Naive thymus-derived CD8-positive, alpha-beta T cell (primary cell): Measurements from ENCODE around the gene LRRC46. TPM values are rescaled to one million over a fixed set of nuclear protein-coding genes. Genes with fewer than 3 reads are reported as not detected.

ENCODE experiments used
- ATAC-seq, 2 donors: fragments of 150-1000 bp; cut with Tn5 transposase in 1 of 2; sonication (Bioruptor Pico), chemical (Tn5 transposase) in 1 of 2; 1 replicate in 1 of 2; 2 replicates in 1 of 2; pipeline ENCODE4 v1.10.0; 2021; ENCODE audit warnings: mild to moderate bottlenecking in 2 of 2, moderate library complexity in 2 of 2
- POLR2A ChIA-PET: fragments of 350-600 bp; sonication (Branson Sonifier 250); formaldehyde crosslinking; loops from one replicate; lab custom pipeline; 2021; ENCODE audit warnings: antibody characterized with exemption; lab: Charles Lee
- DNase-seq, 10 donors: peaks; one replicate each; pipeline versions ENCODE4 v3.0.0 to v3.0.0-alpha.2; 2020 to 2022
- H3K27ac Mint-ChIP-seq, 10 donors: one replicate each; pipeline ENCODE4 v1.8.0; 2020 to 2022; ENCODE audit warnings: mild to moderate bottlenecking in 10 of 10, mixed read lengths in 10 of 10, moderate library complexity in 4 of 10, inconsistent platforms in 1 of 10
- H3K27me3 Mint-ChIP-seq, 5 donors: one replicate each; pipeline ENCODE4 v1.8.0; 2021 to 2022; ENCODE audit warnings: mixed read lengths in 5 of 5
- H3K36me3 Mint-ChIP-seq, 3 donors: one replicate each; pipeline ENCODE4 v1.8.0; 2020 to 2022; ENCODE audit warnings: mixed read lengths in 3 of 3, mild to moderate bottlenecking in 2 of 3, inconsistent platforms in 1 of 3
- H3K4me1 Mint-ChIP-seq, 4 donors: one replicate each; pipeline ENCODE4 v1.8.0; 2021 to 2022; ENCODE audit warnings: mixed read lengths in 4 of 4
- H3K4me3 Mint-ChIP-seq, 10 donors: one replicate each; pipeline ENCODE4 v1.8.0; 2020 to 2022; ENCODE audit warnings: mild to moderate bottlenecking in 10 of 10, mixed read lengths in 10 of 10, moderate library complexity in 6 of 10, inconsistent platforms in 1 of 10
- H3K9me3 Mint-ChIP-seq, 9 donors: one replicate each; pipeline ENCODE4 v1.8.0; 2020 to 2022; ENCODE audit warnings: mixed read lengths in 9 of 9, mild to moderate bottlenecking in 3 of 9, inconsistent platforms in 1 of 9, moderate library complexity in 1 of 9
- polyA plus RNA-seq, 3 donors: library from polyadenylated mRNA; unstranded; fragments of 300-500 nt; fragmentation: Illumina TruSeq; gene quantifications; one replicate each; pipeline ENCODE4 v1.2.3, GENCODE V29; 2021
- total RNA-seq, 8 experiments: library from RNA in 2 of 8; stranded (reverse) in 2 of 8; gene quantifications; one replicate each; pipeline ENCODE4 v1.2.3 and lab custom pipeline; 2021 to 2026

Gene LRRC46
- total and polyA plus RNA-seq, 5 experiments from 2014 or later: 0.29 to 0.85 (median 0.48) TPM

- no peaks in the 10 kb centered on the region for H3K9me3 Mint-ChIP-seq
- no peak for ATAC-seq
- peaks cover 0 to 79% (median 13%) of the 10 kb centered on the region in 3 donors for H3K36me3 Mint-ChIP-seq
- POLR2A ChIA-PET: no interaction called here
- no peaks in the 10 kb centered on the region for H3K27me3 Mint-ChIP-seq
- peak overlapping the region in 6 of 10 donors; percentile 24 to 86 (median 50) for H3K27ac Mint-ChIP-seq
- H3K4me1 Mint-ChIP-seq: peaks cover 3 to 7% (median 5%) of the 10 kb centered on the region in 4 donors
- H3K4me3 Mint-ChIP-seq: no peak overlapping the region
- DNase-seq: peak in 1 of 10 donors; percentile 4
Measured at GRCh38 chr17:47811709-47812108, 19.8 kb upstream of the LRRC46 start.

- Mint-ChIP-seq H3K9me3 (no peaks in the 10 kb centered on the region), H3K27me3 (no peaks in the 10 kb centered on the region), H3K4me3 (no peak overlapping the region), H3K27ac (peak overlapping the region in 6 of 10 donors; percentile 8 to 82 (median 51)), H3K4me1 (peaks cover 3 to 7% (median 5%) of the 10 kb centered on the region in 4 donors), H3K36me3 (peaks cover 0 to 79% (median 13%) of the 10 kb centered on the region in 3 donors)
- peak in 1 of 10 donors; percentile 57 for DNase-seq
- no peak for ATAC-seq
- POLR2A ChIA-PET: no interaction called here
Measured at GRCh38 chr17:47812146-47812920, 19.1 kb upstream of the LRRC46 start.

- Mint-ChIP-seq H3K9me3 (no peaks in the 10 kb centered on the region), H3K4me1 (peaks cover 3 to 8% (median 6%) of the 10 kb centered on the region in 4 donors), H3K27me3 (no peaks in the 10 kb centered on the region), H3K27ac (peak overlapping the region in 2 of 10 donors; percentile 67 to 82), H3K36me3 (peaks cover 0 to 80% (median 16%) of the 10 kb centered on the region in 3 donors), H3K4me3 (no peak overlapping the region)
- POLR2A ChIA-PET: no interaction called here
- DNase-seq: no peak
- no peak for ATAC-seq
Measured at GRCh38 chr17:47813077-47813476, 18.4 kb upstream of the LRRC46 start.

- Mint-ChIP-seq H3K36me3 (peaks cover 0 to 78% (median 14%) of the 10 kb centered on the region in 3 donors), H3K4me1 (peaks cover 3 to 8% (median 6%) of the 10 kb centered on the region in 4 donors), H3K4me3 (no peak overlapping the region), H3K27me3 (no peaks in the 10 kb centered on the region), H3K9me3 (no peaks in the 10 kb centered on the region), H3K27ac (peak overlapping the region in 1 of 10 donors; percentile 55)
- no peak for ATAC-seq
- peak in 1 of 10 donors; percentile 19 for DNase-seq
- POLR2A ChIA-PET: no interaction called here
Measured at GRCh38 chr17:47813512-47814031, 17.9 kb upstream of the LRRC46 start.

- Mint-ChIP-seq H3K27me3 (no peaks in the 10 kb centered on the region), H3K4me1 (peaks cover 7 to 10% (median 9%) of the 10 kb centered on the region in 4 donors), H3K36me3 (peaks cover 0 to 66% (median 14%) of the 10 kb centered on the region in 3 donors), H3K4me3 (no peak overlapping the region), H3K9me3 (no peaks in the 10 kb centered on the region), H3K27ac (peak overlapping the region in 1 of 10 donors; percentile 3)
- DNase-seq (peak in 1 of 10 donors; percentile 35), ATAC-seq (no peak)
- POLR2A ChIA-PET: no interaction called here
Measured at GRCh38 chr17:47815106-47815918, 16.2 kb upstream of the LRRC46 start.

- peaks cover 13 to 19% (median 17%) of the 10 kb centered on the region in 4 donors for H3K4me1 Mint-ChIP-seq
- POLR2A ChIA-PET: no interaction called here
- peaks cover 0 to 57% (median 13%) of the 10 kb centered on the region in 3 donors for H3K36me3 Mint-ChIP-seq
Measured at GRCh38 chr17:47816111-47816735, 15.2 kb upstream of the LRRC46 start.

GRCh38 chr17:47816947-47817346 is 14.5 kb upstream of the LRRC46 start:
- Mint-ChIP-seq H3K27ac (peak overlapping the region in 1 of 10 donors; percentile 59), H3K36me3 (peaks cover 0 to 50% (median 7%) of the 10 kb centered on the region in 3 donors), H3K4me1 (peaks cover 17 to 26% (median 22%) of the 10 kb centered on the region in 4 donors), H3K9me3 (no peaks in the 10 kb centered on the region), H3K4me3 (no peak overlapping the region), H3K27me3 (no peaks in the 10 kb centered on the region)
- ATAC-seq (no peak), DNase-seq (peak in 1 of 10 donors; percentile 34)
- POLR2A ChIA-PET: no interaction called here

More at GRCh38 chr17:47816111-47816735, 15.2 kb upstream of the LRRC46 start:
- Mint-ChIP-seq H3K9me3 (no peaks in the 10 kb centered on the region), H3K27ac (no peak overlapping the region), H3K4me3 (no peak overlapping the region), H3K27me3 (no peaks in the 10 kb centered on the region)
- ATAC-seq (no peak), DNase-seq (peak in 1 of 10 donors; percentile 46)

GRCh38 chr17:47818002-47818695 is 13.3 kb upstream of the LRRC46 start:
- H3K27ac Mint-ChIP-seq: peak overlapping the region in 2 of 10 donors; percentile 7 to 70
- peaks cover 0 to 38% (median 7%) of the 10 kb centered on the region in 3 donors for H3K36me3 Mint-ChIP-seq
- ATAC-seq: no peak
- peak in 1 of 10 donors; percentile 49 for DNase-seq
- no peaks in the 10 kb centered on the region for H3K9me3 Mint-ChIP-seq
- POLR2A ChIA-PET: interaction anchor here (1.0 kb wide), 1 partner anchor 77 kb away, joined by 3 read pairs; no protein-coding TSS in a partner anchor
- H3K4me1 Mint-ChIP-seq: peaks cover 12 to 30% (median 26%) of the 10 kb centered on the region in 4 donors
- H3K27me3 Mint-ChIP-seq: no peaks in the 10 kb centered on the region
- peak overlapping the region in 1 of 10 donors; percentile 6 for H3K4me3 Mint-ChIP-seq

- Mint-ChIP-seq H3K36me3 (peaks cover 0 to 46% (median 14%) of the 10 kb centered on the region in 3 donors), H3K27ac (peak overlapping the region in 1 of 10 donors; percentile 43), H3K4me1 (peaks cover 12 to 30% (median 26%) of the 10 kb centered on the region in 4 donors), H3K9me3 (no peaks in the 10 kb centered on the region), H3K27me3 (no peaks in the 10 kb centered on the region), H3K4me3 (peak overlapping the region in 3 of 10 donors; percentile 22 to 41 (median 24))
- ATAC-seq (no peak), DNase-seq (no peak)
- POLR2A ChIA-PET: no interaction called here
Measured at GRCh38 chr17:47819475-47819874, 12.0 kb upstream of the LRRC46 start.

- DNase-seq: no peak
- no peak for ATAC-seq
- Mint-ChIP-seq H3K36me3 (peaks cover 0 to 47% (median 12%) of the 10 kb centered on the region in 3 donors), H3K27me3 (no peaks in the 10 kb centered on the region), H3K4me3 (peak overlapping the region; percentile 92 to 99 (median 98)), H3K9me3 (no peaks in the 10 kb centered on the region), H3K27ac (peak overlapping the region in 9 of 10 donors; percentile 74 to 96 (median 94)), H3K4me1 (peaks cover 12 to 30% (median 26%) of the 10 kb centered on the region in 4 donors)
- POLR2A ChIA-PET: interaction anchor here (2.6 kb wide), 1 partner anchor 11 kb away, joined by 30 read pairs; the partner anchor contains the start of genes LRRC46 and MRPL10
Measured at GRCh38 chr17:47820033-47820789, 11.3 kb upstream of the LRRC46 start.

GRCh38 chr17:47821031-47821423 is 10.4 kb upstream of the LRRC46 start:
- H3K36me3 Mint-ChIP-seq: peaks cover 0 to 47% (median 14%) of the 10 kb centered on the region in 3 donors
- H3K9me3 Mint-ChIP-seq: no peaks in the 10 kb centered on the region
- ATAC-seq (no peak), DNase-seq (no peak)
- no peaks in the 10 kb centered on the region for H3K27me3 Mint-ChIP-seq
- H3K4me1 Mint-ChIP-seq: peaks cover 12 to 30% (median 26%) of the 10 kb centered on the region in 4 donors
- POLR2A ChIA-PET: interaction anchor here (0.6 to 2.6 kb wide), 6 partner anchors 8 to 149 kb away, joined by 3 to 30 read pairs (median 6); partner anchors contain the start of genes LRRC46, MRPL10, SCRN2 and SP2
- H3K27ac Mint-ChIP-seq: peak overlapping the region; percentile 74 to 96 (median 94)
- H3K4me3 Mint-ChIP-seq: peak overlapping the region; percentile 92 to 99 (median 98)
